AG04450 (cell line): ENCODE results near the gene STXBP5L. TPM values are rescaled to one million over a fixed set of nuclear protein-coding genes. Genes with fewer than 3 reads are reported as not detected.
"Not testable (repeated sequence)": the region's sequence is repeated elsewhere in the genome, so short reads cannot be mapped to it uniquely, and the experiment has no call there.

Experiments
- CTCF ChIA-PET: fragments of 300-600, 350-600 bp; formaldehyde crosslinking; extraction: SDS; loops from one replicate; lab custom pipeline; 2022; ENCODE audit warnings: antibody characterized with exemption, inconsistent platforms; lab: Charles Lee
- POLR2A ChIA-PET: fragments of 350-600 bp; formaldehyde crosslinking; extraction: SDS; loops from one replicate; lab custom pipeline; 2021; ENCODE audit warnings: antibody characterized with exemption, inconsistent platforms; lab: Yijun Ruan, JAX
- DNase-seq: peaks from one replicate; pipeline ENCODE4 v3.0.0-alpha.2; 2011; ENCODE audit warnings: low read depth, low spot score
- H3K27ac ChIP-seq: one replicate; pipeline ENCODE4 v1.5.1; 2012; ENCODE audit warnings: low read depth, low read length, control low read depth
- H3K27me3 ChIP-seq: one replicate; pipeline ENCODE4 v1.6.0; 2012; ENCODE audit warnings: low read length; ENCODE audit not compliant: control insufficient read depth, insufficient read depth
- H3K4me3 ChIP-seq: 2 replicates; pipeline ENCODE4 v1.5.1; 2011; ENCODE audit warnings: mild to moderate bottlenecking, low read depth, low read length, control low read depth
- H3K9me3 ChIP-seq: 2 replicates; pipeline ENCODE4 v1.5.1; 2012; ENCODE audit warnings: low read length; ENCODE audit not compliant: control insufficient read depth, insufficient read depth
- CTCF ChIP-seq: IDR thresholded peaks from 2 replicates; pipeline ENCODE4 v1.5.1; 2011; ENCODE audit warnings: low read depth, low read length, control low read depth, inconsistent platforms
- polyA plus RNA-seq: library from polyadenylated mRNA; depleted of rRNA; stranded (reverse); fragments of >200 nt; gene quantifications from 2 replicates; pipeline ENCODE4 v1.2.3, GENCODE V29; 2011

STXBP5L gene
- polyA plus RNA-seq, 1 experiment: not detected

GRCh38 chr3:121431726-121432517 lies 523.9 kb downstream of the STXBP5L start:
- Histone ChIP-seq H3K9me3 (no peaks in the 10 kb centered on the region), H3K4me3 (peak overlapping the region; percentile 35), H3K27ac (no peak overlapping the region), H3K27me3 (no peaks in the 10 kb centered on the region)
- DNase-seq: peak; percentile 3
- POLR2A ChIA-PET: interaction anchor here (0.6 kb wide), 1 partner anchor 356 kb away, joined by 5 read pairs; no protein-coding TSS in a partner anchor
- TF ChIP-seq CTCF: no peak
- CTCF ChIA-PET: interaction anchor here (0.7 to 0.9 kb wide), 2 partner anchors 93 to 115 kb away, joined by 3 read pairs; no protein-coding TSS in a partner anchor

GRCh38 chr3:121436074-121436473 lies 528.1 kb downstream of the STXBP5L start:
- Histone ChIP-seq H3K27me3 (no peaks in the 10 kb centered on the region), H3K9me3 (no peaks in the 10 kb centered on the region), H3K4me3 (no peak overlapping the region), H3K27ac (no peak overlapping the region)
- ChIA-PET CTCF (no interaction called here), POLR2A (no interaction called here)
- no peak for DNase-seq
- no peak for TF ChIP-seq CTCF

- no peaks in the 10 kb centered on the region for H3K27me3 ChIP-seq
- POLR2A ChIA-PET: no interaction called here
- no peaks in the 10 kb centered on the region for H3K9me3 ChIP-seq
- no peak overlapping the region for H3K27ac ChIP-seq
- no peak overlapping the region for H3K4me3 ChIP-seq
- DNase-seq: no peak
- CTCF ChIA-PET: no interaction called here
- no peak for TF ChIP-seq CTCF
Measured at GRCh38 chr3:121436641-121437040, 528.6 kb downstream of the STXBP5L start.

- DNase-seq: no peak
- Histone ChIP-seq H3K27me3 (no peaks in the 10 kb centered on the region), H3K4me3 (no peak overlapping the region), H3K9me3 (no peaks in the 10 kb centered on the region), H3K27ac (no peak overlapping the region)
- ChIA-PET CTCF (no interaction called here), POLR2A (no interaction called here)
- no peak for TF ChIP-seq CTCF
Measured at GRCh38 chr3:121443456-121443855, 535.5 kb downstream of the STXBP5L start.

- DNase-seq, CTCF ChIA-PET, H3K9me3 ChIP-seq, H3K27ac ChIP-seq, POLR2A ChIA-PET, H3K4me3 ChIP-seq, H3K27me3 ChIP-seq: not testable (repeated sequence)
Measured at GRCh38 chr3:121451752-121452151, 543.7 kb downstream of the STXBP5L start.
